Hepatocyte (in vitro differentiated cells): ENCODE data around the gene PDIA5. TPM values are rescaled to one million over a fixed set of nuclear protein-coding genes. Genes with fewer than 3 reads are reported as not detected.

Experiments
- DNase-seq: peaks from one replicate; pipeline ENCODE4 v3.0.0-alpha.2; 2016; ENCODE audit warnings: low spot score
- H2AFZ ChIP-seq: fragments of 200-600 bp; sonication (generic); 2 replicates; pipeline ENCODE4 v1.6.0; 2016; ENCODE audit warnings: antibody characterized with exemption, mild to moderate bottlenecking
- H3K27ac ChIP-seq: fragments of 200-600 bp; sonication (generic); 2 replicates; pipeline ENCODE4 v1.5.1; 2016; ENCODE audit warnings: mild to moderate bottlenecking
- H3K27me3 ChIP-seq: fragments of 200-600 bp; sonication (generic); 2 replicates; pipeline ENCODE4 v1.6.1; 2016
- H3K36me3 ChIP-seq: fragments of 200-600 bp; sonication (generic); replicated peaks from 2 replicates; pipeline ENCODE4 v1.5.1; 2016; ENCODE audit warnings: low read depth; ENCODE audit not compliant: insufficient read depth
- H3K4me1 ChIP-seq: fragments of 200-600 bp; sonication (generic); 2 replicates; pipeline ENCODE4 v1.5.1; 2016; ENCODE audit warnings: mild to moderate bottlenecking, moderate library complexity; ENCODE audit not compliant: insufficient read depth
- H3K4me2 ChIP-seq: fragments of 200-600 bp; sonication (generic); 2 replicates; pipeline ENCODE4 v1.6.0; 2016
- H3K4me3 ChIP-seq: fragments of 200-600 bp; sonication (generic); 2 replicates; pipeline ENCODE4 v1.5.1; 2016; ENCODE audit warnings: mild to moderate bottlenecking
- H3K79me2 ChIP-seq: fragments of 200-600 bp; sonication (generic); 2 replicates; pipeline ENCODE4 v1.6.0; 2017; ENCODE audit warnings: mild to moderate bottlenecking
- H3K9me2 ChIP-seq: fragments of 200-600 bp; sonication (generic); replicated peaks from 2 replicates; pipeline ENCODE4 v1.6.0; 2017; ENCODE audit warnings: mild to moderate bottlenecking; ENCODE audit not compliant: insufficient read depth
- H3K9me3 ChIP-seq: fragments of 200-600 bp; sonication (generic); 2 replicates; pipeline ENCODE4 v1.5.1; 2016; ENCODE audit warnings: low read depth, mild to moderate bottlenecking
- H4K20me1 ChIP-seq: fragments of 200-600 bp; sonication (generic); 2 replicates; pipeline ENCODE4 v1.6.0; 2016; ENCODE audit warnings: mild to moderate bottlenecking; ENCODE audit not compliant: insufficient read depth, poor library complexity, severe bottlenecking
- CTCF ChIP-seq: fragments of 200-600 bp; sonication (generic); IDR thresholded peaks from 2 replicates; pipeline ENCODE4 v1.5.1; 2016; ENCODE audit warnings: antibody characterized with exemption, mild to moderate bottlenecking; ENCODE audit not compliant: poor library complexity
- EZH2 ChIP-seq: fragments of 200-600 bp; sonication (generic); IDR thresholded peaks from 2 replicates; pipeline ENCODE4 v1.6.1; 2016; ENCODE audit warnings: antibody characterized with exemption, mild to moderate bottlenecking, borderline replicate concordance
- EZH2phosphoT487 ChIP-seq: fragments of 200-600 bp; sonication (generic); IDR thresholded peaks from one replicate; pipeline ENCODE4 v1.6.1; 2018; ENCODE audit warnings: antibody characterized with exemption, mild to moderate bottlenecking, low read depth, moderate library complexity; ENCODE audit not compliant: unreplicated experiment, severe bottlenecking
- WGBS: methylation state at CpG from one replicate; pipeline ENCODE4 v1.1.6; 2016; ENCODE audit warnings: low lambda C conversion rate; ENCODE audit errors: missing lambda C conversion rate; 5-methylcytosine and 5-hydroxymethylcytosine counted together
- polyA plus RNA-seq: library from polyadenylated mRNA; unstranded; fragments of >200 nt; fragmentation: Nextera tagmentation; extraction: Ambion mirVana; gene quantifications from 2 replicates; pipeline ENCODE4 v1.2.1, GENCODE V29; 2016
- total RNA-seq: library from RNA; depleted of rRNA; stranded (reverse); fragments of >200 nt; gene quantifications from 2 replicates; pipeline ENCODE4 v1.2.3, GENCODE V29; 2014

The PDIA5 gene
- total and polyA plus RNA-seq, 2 experiments from 2014 or later: 71.8 to 97.3 TPM

- Histone ChIP-seq H3K9me2 (no peaks in the 10 kb centered on the region), H3K4me3 (no peak overlapping the region), H3K4me1 (no peaks in the 10 kb centered on the region), H3K27me3 (peaks cover 35% of the 10 kb centered on the region), H4K20me1 (no peaks in the 10 kb centered on the region), H3K9me3 (no peaks in the 10 kb centered on the region), H3K79me2 (no peaks in the 10 kb centered on the region), H3K4me2 (no peak overlapping the region), H2AFZ (no peak overlapping the region), H3K27ac (no peak overlapping the region), H3K36me3 (no peaks in the 10 kb centered on the region)
- 86% methylated on average over 5 of the region's 5 CpGs for WGBS
- TF ChIP-seq CTCF: no peak
- TF ChIP-seq EZH2phosphoT487: no peak
- no peak for TF ChIP-seq EZH2
- DNase-seq: no peak
Observed at GRCh38 chr3:123019591-123019990, 47.2 kb upstream of the PDIA5 start.

DNA sequence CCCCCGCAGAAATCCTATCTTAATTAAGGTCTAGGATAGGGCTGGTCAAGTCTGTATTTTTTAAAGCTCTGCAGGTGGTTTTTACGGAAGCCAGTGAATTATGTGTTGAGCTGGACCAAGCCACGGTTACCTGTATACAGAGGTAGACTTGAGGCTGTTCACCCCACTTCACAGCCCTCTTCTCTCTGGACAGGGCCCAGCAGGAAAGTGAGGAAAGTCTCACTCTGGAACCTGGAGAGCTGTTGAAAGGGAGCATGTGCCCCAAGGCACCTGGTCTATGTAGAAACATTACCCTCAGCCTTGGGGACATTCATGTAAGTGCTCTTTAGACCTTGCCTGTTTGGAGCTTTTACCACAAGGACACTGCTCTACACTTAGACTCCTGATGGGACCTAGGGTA is 46.1 kb upstream of the PDIA5 start:
- DNase-seq: no peak
- Histone ChIP-seq H3K27ac (no peak overlapping the region), H3K9me3 (no peaks in the 10 kb centered on the region), H3K4me1 (no peaks in the 10 kb centered on the region), H3K4me3 (no peak overlapping the region), H4K20me1 (no peaks in the 10 kb centered on the region), H3K79me2 (no peaks in the 10 kb centered on the region), H3K36me3 (no peaks in the 10 kb centered on the region), H3K9me2 (no peaks in the 10 kb centered on the region), H2AFZ (no peak overlapping the region), H3K4me2 (no peak overlapping the region), H3K27me3 (peaks cover 45% of the 10 kb centered on the region)
- TF ChIP-seq EZH2 (no peak), CTCF (no peak), EZH2phosphoT487 (no peak)
- 95% methylated on average over 3 of the region's 3 CpGs for WGBS

- H4K20me1 ChIP-seq: no peaks in the 10 kb centered on the region
- no peak overlapping the region for H2AFZ ChIP-seq
- H3K27me3 ChIP-seq: peaks cover 50% of the 10 kb centered on the region
- H3K79me2 ChIP-seq: no peaks in the 10 kb centered on the region
- H3K4me2 ChIP-seq: no peak overlapping the region
- no peaks in the 10 kb centered on the region for H3K4me1 ChIP-seq
- H3K27ac ChIP-seq: no peak overlapping the region
- TF ChIP-seq EZH2phosphoT487 (no peak), EZH2 (no peak), CTCF (no peak)
- no peak for DNase-seq
- H3K36me3 ChIP-seq: no peaks in the 10 kb centered on the region
- no peak overlapping the region for H3K4me3 ChIP-seq
- H3K9me3 ChIP-seq: no peaks in the 10 kb centered on the region
- 66% methylated on average over 7 of the region's 7 CpGs for WGBS
- no peaks in the 10 kb centered on the region for H3K9me2 ChIP-seq
Observed at GRCh38 chr3:123021388-123021787, 45.4 kb upstream of the PDIA5 start.

DNA sequence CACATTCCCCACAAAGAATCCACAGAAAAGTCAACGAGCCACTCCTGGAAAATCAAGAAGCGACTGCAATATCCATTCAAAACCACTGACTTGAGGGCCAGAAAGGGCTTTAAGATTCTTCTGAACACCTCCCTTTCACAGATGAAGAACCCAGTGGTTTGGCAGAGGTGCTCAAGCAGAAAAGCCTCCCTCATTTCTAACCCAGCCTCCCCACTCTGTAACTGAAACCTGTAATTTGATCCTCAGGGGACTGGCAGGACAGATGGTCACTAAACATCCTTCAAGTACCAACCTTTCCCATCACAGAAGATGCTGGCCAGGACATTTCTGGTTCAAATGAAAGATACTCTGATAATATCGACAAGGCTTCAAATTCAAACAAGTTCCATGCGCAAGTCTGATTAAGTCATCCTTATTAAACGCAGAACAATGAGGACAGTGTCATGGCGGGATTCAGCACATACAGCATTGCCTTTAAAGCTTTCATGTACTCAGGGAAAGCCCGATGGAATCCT is 44.8 kb upstream of the PDIA5 start:
- H3K27ac ChIP-seq: no peak overlapping the region
- no peaks in the 10 kb centered on the region for H3K9me3 ChIP-seq
- H3K79me2 ChIP-seq: no peaks in the 10 kb centered on the region
- no peak overlapping the region for H3K4me2 ChIP-seq
- peaks cover 2% of the 10 kb centered on the region for H3K4me1 ChIP-seq
- TF ChIP-seq EZH2phosphoT487 (no peak), CTCF (no peak), EZH2 (no peak)
- H3K9me2 ChIP-seq: no peaks in the 10 kb centered on the region
- 75% methylated on average over 7 of the region's 7 CpGs for WGBS
- H2AFZ ChIP-seq: no peak overlapping the region
- no peaks in the 10 kb centered on the region for H4K20me1 ChIP-seq
- DNase-seq: no peak
- peaks cover 57% of the 10 kb centered on the region for H3K27me3 ChIP-seq
- no peaks in the 10 kb centered on the region for H3K36me3 ChIP-seq
- no peak overlapping the region for H3K4me3 ChIP-seq
